Neutrophil (primary cell): Measurements from ENCODE around the gene PLA2G4D.
"Not testable (repeated sequence)": the region's sequence is repeated elsewhere in the genome, so short reads cannot be mapped to it uniquely, and the experiment has no call there.

Experiments
- H3K27ac ChIP-seq: fragments of 200-600 bp; sonication (generic); 2 replicates; pipeline ENCODE4 v1.5.1; 2016; ENCODE audit warnings: mild to moderate bottlenecking, moderate library complexity
- H3K27me3 ChIP-seq: fragments of 200-600 bp; sonication (generic); 2 replicates; pipeline ENCODE4 v1.6.0; 2016; ENCODE audit warnings: mild to moderate bottlenecking
- H3K36me3 ChIP-seq: fragments of 200-600 bp; sonication (generic); 2 replicates; pipeline ENCODE4 v1.5.1; 2017
- H3K4me1 ChIP-seq, 2 experiments: fragments of 200-600 bp in 1 of 2; sonication (generic) in 1 of 2; 1 replicate in 1 of 2; 2 replicates in 1 of 2; pipeline versions ENCODE4 v1.5.1 to v1.6.1; 2013 to 2016; ENCODE audit warnings: low read depth in 1 of 2, low read length in 1 of 2, mild to moderate bottlenecking in 1 of 2, moderate library complexity in 1 of 2; ENCODE audit not compliant: control insufficient read depth in 1 of 2, insufficient read depth in 1 of 2
- H3K4me3 ChIP-seq, 2 experiments: fragments of 200-600 bp in 1 of 2; sonication (generic) in 1 of 2; 1 replicate in 1 of 2; 2 replicates in 1 of 2; pipeline ENCODE4 v1.5.1; 2013 to 2016; ENCODE audit warnings: low read depth in 1 of 2, low read length in 1 of 2, mild to moderate bottlenecking in 1 of 2, moderate library complexity in 1 of 2
- H3K9me3 ChIP-seq: fragments of 200-600 bp; sonication (generic); 2 replicates; pipeline ENCODE4 v1.5.1; 2016
- CTCF ChIP-seq: fragments of 200-600 bp; sonication (generic); IDR thresholded peaks from 2 replicates; pipeline ENCODE4 v1.5.1; 2016; ENCODE audit warnings: antibody characterized with exemption

PLA2G4D gene

DNA sequence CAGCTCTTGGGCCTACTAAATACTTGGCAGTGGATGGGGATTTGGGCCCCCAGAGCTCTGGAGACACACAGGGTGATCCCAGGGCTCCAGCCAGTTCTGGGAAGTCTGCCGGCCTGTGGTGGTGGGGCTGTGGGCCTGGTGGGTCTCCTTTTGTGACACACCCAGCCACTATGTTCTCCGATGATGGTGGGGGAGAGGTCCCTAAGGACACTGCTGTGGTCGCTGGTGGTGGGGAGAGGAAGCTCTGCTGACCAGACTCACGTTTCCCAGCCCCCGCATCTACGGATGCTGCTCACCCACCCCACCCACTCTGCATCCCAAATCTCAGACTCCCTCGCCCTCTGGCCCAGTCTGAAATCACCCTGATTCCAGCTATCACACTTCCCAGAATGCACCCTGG lies 396 bp downstream of the PLA2G4D start:
- Histone ChIP-seq H3K27me3 (no peaks in the 10 kb centered on the region), H3K27ac (no peak overlapping the region)

GRCh38 chr15:42092398-42093318 lies 1.7 kb downstream of the PLA2G4D start:
- Histone ChIP-seq H3K4me3 (no peak overlapping the region), H3K27me3 (no peaks in the 10 kb centered on the region)
- TF ChIP-seq CTCF, result no peak

More for the DNA sequence above, 396 bp downstream of the PLA2G4D start:
- Histone ChIP-seq H3K4me3 (no peak overlapping the region), H3K36me3 (no peaks in the 10 kb centered on the region), H3K9me3 (no peaks in the 10 kb centered on the region), H3K4me1 (no peaks in the 10 kb centered on the region)
- no peak for TF ChIP-seq CTCF

GRCh38 chr15:42091753-42092397 lies 2.5 kb downstream of the PLA2G4D start:
- H3K4me1 ChIP-seq, H3K36me3 ChIP-seq, H3K27me3 ChIP-seq, H3K27ac ChIP-seq, H3K9me3 ChIP-seq, H3K4me3 ChIP-seq: not testable (repeated sequence)

More at GRCh38 chr15:42092398-42093318, 1.7 kb downstream of the PLA2G4D start:
- H3K36me3 ChIP-seq, result no peaks in the 10 kb centered on the region
- no peaks in the 10 kb centered on the region for H3K4me1 ChIP-seq
- no peak overlapping the region for H3K27ac ChIP-seq
- no peaks in the 10 kb centered on the region for H3K9me3 ChIP-seq

- no peaks in the 10 kb centered on the region for H3K36me3 ChIP-seq
- H3K9me3 ChIP-seq, result no peaks in the 10 kb centered on the region
- no peak for TF ChIP-seq CTCF
- H3K4me3 ChIP-seq, result no peak overlapping the region
- H3K27ac ChIP-seq, result no peak overlapping the region
- H3K4me1 ChIP-seq, result no peaks in the 10 kb centered on the region
- no peaks in the 10 kb centered on the region for H3K27me3 ChIP-seq
Measured at GRCh38 chr15:42090781-42091180, 3.6 kb downstream of the PLA2G4D start.

- H3K4me3 ChIP-seq, result no peak overlapping the region
- no peak overlapping the region for H3K27ac ChIP-seq
- H3K36me3 ChIP-seq, result no peaks in the 10 kb centered on the region
- TF ChIP-seq CTCF, result no peak
- no peaks in the 10 kb centered on the region for H3K9me3 ChIP-seq
- no peaks in the 10 kb centered on the region for H3K4me1 ChIP-seq
- no peaks in the 10 kb centered on the region for H3K27me3 ChIP-seq
Measured at GRCh38 chr15:42090370-42090769, 4.0 kb downstream of the PLA2G4D start.

- Histone ChIP-seq H3K4me1 (peaks cover under 1 to 2% of the 10 kb centered on the region in 2 experiments), H3K27ac (no peak overlapping the region), H3K36me3 (no peaks in the 10 kb centered on the region), H3K27me3 (no peaks in the 10 kb centered on the region), H3K9me3 (no peaks in the 10 kb centered on the region), H3K4me3 (no peak overlapping the region)
- TF ChIP-seq CTCF, result no peak
Measured at GRCh38 chr15:42089942-42090341, 4.4 kb downstream of the PLA2G4D start.
